LNCAP (cell line): ENCODE data around the gene SARS2.

Source experiments
- TF ChIP-seq, protein P1 (sequence below): fragments of 450-650 bp; IDR thresholded peaks from 2 replicates; pipeline ENCODE4 v1.5.1; 2017; ENCODE audit warnings: mild to moderate bottlenecking

SARS2 gene, protein sequence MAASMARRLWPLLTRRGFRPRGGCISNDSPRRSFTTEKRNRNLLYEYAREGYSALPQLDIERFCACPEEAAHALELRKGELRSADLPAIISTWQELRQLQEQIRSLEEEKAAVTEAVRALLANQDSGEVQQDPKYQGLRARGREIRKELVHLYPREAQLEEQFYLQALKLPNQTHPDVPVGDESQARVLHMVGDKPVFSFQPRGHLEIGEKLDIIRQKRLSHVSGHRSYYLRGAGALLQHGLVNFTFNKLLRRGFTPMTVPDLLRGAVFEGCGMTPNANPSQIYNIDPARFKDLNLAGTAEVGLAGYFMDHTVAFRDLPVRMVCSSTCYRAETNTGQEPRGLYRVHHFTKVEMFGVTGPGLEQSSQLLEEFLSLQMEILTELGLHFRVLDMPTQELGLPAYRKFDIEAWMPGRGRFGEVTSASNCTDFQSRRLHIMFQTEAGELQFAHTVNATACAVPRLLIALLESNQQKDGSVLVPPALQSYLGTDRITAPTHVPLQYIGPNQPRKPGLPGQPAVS

DNA sequence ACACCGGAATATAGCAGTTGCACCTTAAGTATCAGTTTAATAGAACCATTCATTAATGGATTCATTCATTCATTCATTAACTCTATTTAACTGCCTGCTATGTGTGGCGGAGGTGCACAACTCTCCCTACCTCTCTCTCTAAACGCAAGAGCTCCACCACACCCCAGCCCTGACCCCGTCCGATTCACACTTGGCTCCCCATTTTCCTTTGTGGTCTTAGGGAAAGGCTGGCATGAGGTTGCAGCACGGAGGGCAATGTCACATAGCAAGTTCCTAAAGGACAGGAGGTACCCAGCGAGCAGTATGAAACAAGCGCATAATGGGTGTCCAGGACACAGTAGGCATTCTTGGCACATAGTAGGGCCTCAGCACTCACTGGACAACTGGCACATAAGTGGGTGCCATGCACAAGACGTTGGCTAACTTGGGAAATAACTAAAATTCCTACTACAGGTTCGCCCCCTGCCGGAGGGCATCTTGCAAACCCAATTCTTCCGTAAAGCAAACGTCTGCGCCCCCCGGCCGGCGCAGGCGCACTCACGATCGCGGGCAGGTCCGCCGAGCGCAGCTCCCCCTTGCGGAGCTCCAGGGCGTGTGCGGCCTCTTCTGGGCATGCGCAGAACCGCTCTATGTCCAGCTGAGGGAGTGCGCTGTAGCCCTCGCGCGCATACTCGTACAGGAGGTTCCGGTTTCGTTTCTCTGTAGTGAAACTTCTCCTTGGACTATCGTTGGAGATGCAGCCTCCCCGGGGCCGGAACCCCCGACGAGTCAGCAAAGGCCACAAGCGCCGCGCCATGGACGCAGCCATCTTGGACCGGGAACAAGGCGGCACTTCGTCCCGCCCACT, at the start of gene SARS2:
Gene SARS2 (minus strand): TSS at position 835 of the 847 bp plus-strand sequence. CDS start 27 bp downstream, at position 808.
- TF ChIP-seq, protein P1, sequence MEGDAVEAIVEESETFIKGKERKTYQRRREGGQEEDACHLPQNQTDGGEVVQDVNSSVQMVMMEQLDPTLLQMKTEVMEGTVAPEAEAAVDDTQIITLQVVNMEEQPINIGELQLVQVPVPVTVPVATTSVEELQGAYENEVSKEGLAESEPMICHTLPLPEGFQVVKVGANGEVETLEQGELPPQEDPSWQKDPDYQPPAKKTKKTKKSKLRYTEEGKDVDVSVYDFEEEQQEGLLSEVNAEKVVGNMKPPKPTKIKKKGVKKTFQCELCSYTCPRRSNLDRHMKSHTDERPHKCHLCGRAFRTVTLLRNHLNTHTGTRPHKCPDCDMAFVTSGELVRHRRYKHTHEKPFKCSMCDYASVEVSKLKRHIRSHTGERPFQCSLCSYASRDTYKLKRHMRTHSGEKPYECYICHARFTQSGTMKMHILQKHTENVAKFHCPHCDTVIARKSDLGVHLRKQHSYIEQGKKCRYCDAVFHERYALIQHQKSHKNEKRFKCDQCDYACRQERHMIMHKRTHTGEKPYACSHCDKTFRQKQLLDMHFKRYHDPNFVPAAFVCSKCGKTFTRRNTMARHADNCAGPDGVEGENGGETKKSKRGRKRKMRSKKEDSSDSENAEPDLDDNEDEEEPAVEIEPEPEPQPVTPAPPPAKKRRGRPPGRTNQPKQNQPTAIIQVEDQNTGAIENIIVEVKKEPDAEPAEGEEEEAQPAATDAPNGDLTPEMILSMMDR = peak; percentile 100

DNA sequence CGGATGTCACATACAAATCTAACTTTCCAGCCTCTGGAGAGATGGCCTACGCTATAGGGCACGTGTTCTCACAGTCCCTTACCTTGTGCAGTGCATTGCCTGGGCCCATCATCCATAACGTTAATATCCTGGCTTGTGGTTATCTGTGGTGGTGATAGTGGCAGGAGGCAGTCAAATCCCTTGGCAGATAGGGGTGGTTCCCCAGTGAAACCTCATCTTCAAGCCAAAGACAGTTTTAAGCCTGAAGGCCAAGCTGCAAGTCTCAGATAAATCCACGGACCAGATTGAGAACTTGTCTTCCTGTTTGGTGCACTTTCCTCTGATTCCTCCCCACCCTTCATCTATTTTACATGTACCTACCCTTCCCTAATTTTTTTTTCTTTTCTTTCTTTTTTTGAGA, 49.2 kb upstream of the SARS2 start:
- TF ChIP-seq, protein P1 = no peak

DNA sequence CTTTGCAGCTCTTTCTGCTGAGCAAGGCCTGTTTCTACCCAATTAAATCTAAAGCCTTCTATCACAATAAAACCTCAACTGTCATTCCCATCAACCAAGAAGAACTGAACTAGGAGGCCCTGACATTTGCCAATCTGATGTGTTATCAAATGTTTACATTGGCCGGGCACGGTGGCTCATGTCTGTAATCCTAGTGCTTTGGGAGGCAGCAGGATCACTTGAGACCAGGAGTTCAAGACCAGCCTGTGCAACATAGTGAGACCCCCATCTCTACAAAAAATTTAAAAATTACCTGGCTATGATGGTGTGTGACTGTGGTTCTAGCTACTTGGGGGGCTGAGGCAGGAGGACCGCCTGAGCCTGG, 47.7 kb upstream of the SARS2 start:
- TF ChIP-seq, protein P1 = no peak

DNA sequence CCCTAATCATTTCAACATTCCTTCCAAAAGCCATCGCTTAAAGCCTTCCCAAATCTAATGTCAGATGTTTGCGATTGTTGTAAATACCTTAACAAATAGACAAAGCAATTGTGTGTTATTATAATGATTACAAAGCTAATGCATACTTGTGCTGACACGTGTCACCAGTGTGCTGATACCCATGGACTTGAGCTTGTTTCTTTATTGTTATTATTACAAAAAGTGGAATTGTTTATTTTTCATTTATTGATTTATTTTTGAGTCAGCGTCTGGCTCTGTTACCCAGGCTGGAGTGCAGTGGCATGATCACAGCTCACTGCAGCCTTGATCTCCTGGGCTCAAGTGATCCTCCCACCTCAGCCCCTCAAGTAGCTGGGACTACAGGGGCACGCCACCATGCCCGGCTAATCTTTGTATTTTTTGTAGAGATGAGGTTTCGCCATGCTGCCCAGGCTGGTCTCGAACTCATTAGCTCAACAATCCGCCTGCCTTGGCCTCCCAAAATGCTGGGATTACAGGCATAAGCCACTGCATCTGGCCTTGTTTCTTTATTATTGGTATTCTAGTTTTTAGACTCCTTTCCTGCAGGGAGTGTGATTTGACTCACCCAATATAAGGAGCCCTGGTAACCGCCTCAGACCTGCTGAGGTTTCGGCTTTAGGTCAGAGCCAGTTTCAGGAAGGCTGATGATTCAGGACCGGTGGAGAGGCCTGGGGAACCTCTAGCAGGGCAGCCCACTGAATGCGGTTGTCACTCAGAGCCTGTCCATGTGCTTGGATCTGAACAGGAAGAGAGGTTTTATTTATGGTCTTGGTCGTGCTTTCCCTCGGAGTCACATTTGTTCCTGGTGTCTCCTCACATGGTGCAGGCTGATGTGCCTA, 47.1 kb upstream of the SARS2 start:
- TF ChIP-seq, protein P1 = no peak

DNA sequence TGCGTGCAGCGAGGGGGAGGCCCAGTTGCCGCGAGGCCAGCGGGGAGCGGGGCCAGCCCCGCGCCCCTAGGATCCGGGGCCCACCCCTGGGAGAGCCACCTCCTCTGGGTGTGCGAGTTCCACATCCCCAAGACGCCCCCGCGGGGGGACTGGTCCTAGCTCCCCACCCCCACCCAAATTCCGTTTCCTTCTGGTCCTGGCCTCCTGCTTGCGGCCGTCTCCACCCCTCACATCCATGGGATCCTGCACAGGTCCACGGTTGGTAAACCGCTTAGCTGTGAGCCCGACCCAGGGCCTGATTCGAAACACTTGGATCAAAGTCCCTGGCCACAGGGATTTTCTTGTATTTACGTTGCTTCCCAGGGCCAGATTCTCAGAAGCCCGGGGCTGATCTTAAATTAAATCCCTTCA, 45.3 kb upstream of the SARS2 start:
- TF ChIP-seq, protein P1 = no peak

DNA sequence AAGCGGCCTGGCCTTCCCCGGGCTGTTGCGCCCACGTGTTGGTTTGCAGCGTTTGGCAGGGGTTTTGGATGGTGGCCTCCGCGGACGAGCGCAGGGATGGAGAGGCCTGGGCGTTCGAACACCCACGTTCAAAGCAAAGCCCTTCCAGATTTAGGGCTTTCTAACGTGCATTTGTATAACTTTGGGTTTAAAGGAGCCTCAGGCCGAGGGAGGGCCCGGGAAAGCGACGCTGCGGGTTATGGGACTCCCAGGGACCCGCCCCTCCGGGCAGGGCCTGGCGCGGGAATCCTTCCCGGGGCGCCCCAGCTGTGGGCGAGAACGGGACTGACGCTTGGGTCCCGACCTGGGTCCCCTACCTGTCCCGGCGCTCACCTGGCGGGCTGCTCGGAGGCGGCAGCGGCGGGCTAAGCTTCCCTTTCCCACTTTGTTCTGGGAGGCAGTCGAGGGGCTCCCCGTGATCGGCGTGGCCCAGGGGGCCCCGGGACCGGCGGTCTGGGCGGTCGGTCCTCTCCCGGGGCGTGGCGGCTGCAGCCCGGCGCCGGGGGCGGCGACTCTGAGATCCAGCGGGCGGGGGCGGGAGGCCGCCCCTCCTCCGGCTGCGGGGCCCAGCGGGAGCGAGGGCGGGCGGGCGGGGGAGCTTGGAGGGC, 44.8 kb upstream of the SARS2 start, which contains the start of gene FBXO17:
Gene FBXO17 (minus strand): TSS at position 529 of the 647 bp plus-strand sequence. CDS start 25,423 bp downstream, outside the sequence.
- TF ChIP-seq, protein P1 = no peak
